HepG2 (cell line): ENCODE results near the gene KDM6B. TPM values are rescaled to one million over a fixed set of nuclear protein-coding genes. Genes with fewer than 3 reads are reported as not detected.

Experiments
- ATF5 ChIP-seq: sonication (generic); formaldehyde crosslinking; IDR thresholded peaks from 2 replicates; pipeline ENCODE4 v1.4.0; 2020; ENCODE audit warnings: mild to moderate bottlenecking, low read depth, missing genetic modification reagents
- BCL6 ChIP-seq: IDR thresholded peaks from 2 replicates; pipeline ENCODE4 v1.6.1; 2016; ENCODE audit warnings: missing genetic modification reagents, missing compliant biosample characterization
- CC2D1A ChIP-seq: sonication (generic); formaldehyde crosslinking; IDR thresholded peaks from 2 replicates; pipeline ENCODE4 v1.8.1; 2023; ENCODE audit warnings: mild to moderate bottlenecking, missing genetic modification reagents
- ELF3 ChIP-seq: IDR thresholded peaks from 2 replicates; pipeline ENCODE4 v1.6.1; 2016; ENCODE audit warnings: missing genetic modification reagents, missing compliant biosample characterization
- ELF4 ChIP-seq: sonication (generic); formaldehyde crosslinking; IDR thresholded peaks from 2 replicates; pipeline ENCODE4 v1.5.0; 2020; ENCODE audit warnings: missing genetic modification reagents, mild to moderate bottlenecking, moderate library complexity, borderline replicate concordance
- FOXA3 ChIP-seq: IDR thresholded peaks from 2 replicates; pipeline ENCODE4 v1.6.1; 2016; ENCODE audit warnings: missing genetic modification reagents, missing compliant biosample characterization
- GATAD1 ChIP-seq: IDR thresholded peaks from 2 replicates; pipeline ENCODE4 v1.6.1; 2016; ENCODE audit warnings: missing genetic modification reagents, missing compliant biosample characterization
- GRHL1 ChIP-seq: sonication (generic); formaldehyde crosslinking; conservative IDR thresholded peaks from 2 replicates; pipeline ENCODE4 v1.8.0; 2022; ENCODE audit warnings: missing genetic modification reagents
- IRF9 ChIP-seq: sonication (generic); formaldehyde crosslinking; IDR thresholded peaks from 2 replicates; pipeline ENCODE4 v1.8.0; 2022; ENCODE audit warnings: missing genetic modification reagents, mild to moderate bottlenecking, borderline replicate concordance
- KAT2B ChIP-seq: fragments of 150-350 bp; IDR thresholded peaks from 2 replicates; pipeline ENCODE4 v1.6.1; 2014; ENCODE audit warnings: low read depth, low read length, borderline replicate concordance
- POGZ ChIP-seq: sonication (generic); formaldehyde crosslinking; IDR thresholded peaks from 2 replicates; pipeline ENCODE4 v1.4.0; 2020; ENCODE audit warnings: mild to moderate bottlenecking, missing genetic modification reagents
- RARA ChIP-seq: IDR thresholded peaks from 2 replicates; pipeline ENCODE4 v1.6.1; 2016; ENCODE audit warnings: missing genetic modification reagents, missing compliant biosample characterization
- SMAD1 ChIP-seq: sonication (generic); formaldehyde crosslinking; IDR thresholded peaks from 2 replicates; pipeline ENCODE4 v1.4.0; 2020; ENCODE audit warnings: missing genetic modification reagents, low read depth, mild to moderate bottlenecking, borderline replicate concordance
- SP1 ChIP-seq, 2 experiments: fragments of 450-650 bp in 1 of 2; sonication (generic) in 1 of 2; formaldehyde crosslinking in 1 of 2; IDR thresholded peaks; 2 replicates each; pipeline versions ENCODE4 v1.4.0 to v1.6.1; 2016 to 2020; ENCODE audit warnings: missing genetic modification reagents in 1 of 2
- SRF ChIP-seq: IDR thresholded peaks from 2 replicates; pipeline ENCODE4 v1.6.1; 2011; ENCODE audit warnings: mild to moderate bottlenecking, low read depth, low read length, moderate library complexity
- SSRP1 ChIP-seq: IDR thresholded peaks from 2 replicates; pipeline ENCODE4 v1.6.1; 2016; ENCODE audit warnings: control low read depth
- TCF7L2 ChIP-seq: IDR thresholded peaks from 2 replicates; pipeline ENCODE4 v1.6.1; 2011; ENCODE audit warnings: mild to moderate bottlenecking, low read depth, low read length, moderate library complexity
- YY1 ChIP-seq: IDR thresholded peaks from 2 replicates; pipeline ENCODE4 v1.6.1; 2011; ENCODE audit warnings: low read length, low read depth, moderate library complexity, mild to moderate bottlenecking; ENCODE audit not compliant: insufficient read depth, insufficient replicate concordance
- ZNF138 ChIP-seq: sonication (generic); formaldehyde crosslinking; IDR thresholded peaks from 2 replicates; pipeline ENCODE4 v1.5.0; 2020; ENCODE audit warnings: mild to moderate bottlenecking, low read depth, missing genetic modification reagents
- ZNF251 ChIP-seq: sonication (generic); formaldehyde crosslinking; IDR thresholded peaks from 2 replicates; pipeline ENCODE4 v1.9.0; 2021; ENCODE audit warnings: mild to moderate bottlenecking, missing genetic modification reagents
- ZNF546 ChIP-seq: sonication (generic); formaldehyde crosslinking; conservative IDR thresholded peaks from 2 replicates; pipeline ENCODE4 v1.8.1; 2023; ENCODE audit warnings: mild to moderate bottlenecking, missing genetic modification reagents
- ZNF556 ChIP-seq: sonication (generic); formaldehyde crosslinking; IDR thresholded peaks from 2 replicates; pipeline ENCODE4 v1.4.0; 2020; ENCODE audit warnings: mild to moderate bottlenecking, missing genetic modification reagents, borderline replicate concordance
- ZNF614 ChIP-seq: IDR thresholded peaks from 2 replicates; pipeline ENCODE4 v1.6.1; 2018; ENCODE audit warnings: missing biosample characterization, missing genetic modification reagents, inconsistent platforms, borderline replicate concordance
- polyA plus RNA-seq, 8 experiments: library from polyadenylated mRNA; depleted of rRNA in 3 of 8; stranded (reverse) in 7 of 8; unstranded in 1 of 8; fragments of >200 nt; fragmentation: Illumina TruSeq in 4 of 8; extraction: Trizol in 4 of 8; gene quantifications; 2 replicates each; pipeline versions ENCODE4 v1.2.1 to v1.2.3, GENCODE V29; 2011 to 2016; ENCODE audit warnings: low read depth in 4 of 8, missing spikeins in 1 of 8, mixed read lengths in 1 of 8; ENCODE audit not compliant: insufficient read depth in 1 of 8
- total RNA-seq, 5 experiments: library from RNA; depleted of rRNA; stranded (reverse); fragments of >200 nt; fragmentation: Illumina TruSeq; extraction: Trizol; gene quantifications; 2 replicates each; pipeline ENCODE4 v1.2.3, GENCODE V29; 2016; ENCODE audit warnings: low read depth in 1 of 5
- TF ChIP-seq, protein P1 (sequence below): sonication (generic); formaldehyde crosslinking; IDR thresholded peaks from 2 replicates; pipeline ENCODE4 v1.4.0; 2020; ENCODE audit warnings: missing genetic modification reagents

Gene KDM6B
- total and polyA plus RNA-seq, 2 of the 13 experiments (the other 11 are each of a cell fraction or from before 2014, with no cell fraction given): 1.3 to 2.1 TPM

GRCh38 chr17:7851438-7852261 is 17.6 kb downstream of the KDM6B start (continued):
- TF ChIP-seq ELF4 (no peak), SSRP1 (CRISPR knock-in tag) (no peak), POGZ (CRISPR knock-in tag) (peak; percentile 92), ATF5 (no peak), CC2D1A (no peak), ELF3 (CRISPR knock-in tag) (peak; percentile 43), ZNF251 (CRISPR knock-in tag) (no peak), YY1 (peak; percentile 60), IRF9 (0 out of 2 replicates have a peak, but pooled peaks have one; percentile 42), ZNF556 (CRISPR knock-in tag) (peak; percentile 45; the same call in 1 of the 2 replicates), BCL6 (CRISPR knock-in tag) (peak; percentile 30; the same call in 1 of the 2 replicates), SMAD1 (peak; percentile 36; the same call in 1 of the 2 replicates), FOXA3 (CRISPR knock-in tag) (peak; percentile 71), RARA (peak; percentile 29; the same call in 1 of the 2 replicates), SP1 (IDR thresholded peaks at IDR 0.05) (no peak), SP1 (CRISPR knock-in tag; IDR thresholded peaks at IDR 0.05) (peak; percentile 80), ZNF614 (CRISPR knock-in tag) (peak; percentile 64; the same call in 1 of the 2 replicates), ZNF546 (CRISPR knock-in tag) (0 out of 2 replicates have a peak, but pooled peaks have one; percentile 37), GRHL1 (CRISPR knock-in tag) (no peak), ZNF138 (CRISPR knock-in tag) (peak; percentile 24; the same call in 1 of the 2 replicates), GATAD1 (CRISPR knock-in tag) (0 out of 2 replicates have a peak, but pooled peaks have one; percentile 63), KAT2B (no peak), SRF (peak; percentile 11; the same call in 1 of the 2 replicates), TCF7L2 (no peak)
- TF ChIP-seq, protein P1, sequence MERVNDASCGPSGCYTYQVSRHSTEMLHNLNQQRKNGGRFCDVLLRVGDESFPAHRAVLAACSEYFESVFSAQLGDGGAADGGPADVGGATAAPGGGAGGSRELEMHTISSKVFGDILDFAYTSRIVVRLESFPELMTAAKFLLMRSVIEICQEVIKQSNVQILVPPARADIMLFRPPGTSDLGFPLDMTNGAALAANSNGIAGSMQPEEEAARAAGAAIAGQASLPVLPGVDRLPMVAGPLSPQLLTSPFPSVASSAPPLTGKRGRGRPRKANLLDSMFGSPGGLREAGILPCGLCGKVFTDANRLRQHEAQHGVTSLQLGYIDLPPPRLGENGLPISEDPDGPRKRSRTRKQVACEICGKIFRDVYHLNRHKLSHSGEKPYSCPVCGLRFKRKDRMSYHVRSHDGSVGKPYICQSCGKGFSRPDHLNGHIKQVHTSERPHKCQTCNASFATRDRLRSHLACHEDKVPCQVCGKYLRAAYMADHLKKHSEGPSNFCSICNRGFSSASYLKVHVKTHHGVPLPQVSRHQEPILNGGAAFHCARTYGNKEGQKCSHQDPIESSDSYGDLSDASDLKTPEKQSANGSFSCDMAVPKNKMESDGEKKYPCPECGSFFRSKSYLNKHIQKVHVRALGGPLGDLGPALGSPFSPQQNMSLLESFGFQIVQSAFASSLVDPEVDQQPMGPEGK (CRISPR knock-in tag): peak; percentile 59
